NCI-H1092 (cell line): Measurements from ENCODE around the gene RNF208.

ENCODE experiments used
- DNase-seq: peaks from one replicate; lab custom pipeline; 2025; lab: John Stamatoyannopoulos, UW

RNF208 gene

GRCh38 chr9:137191691-137192447 lies 30.2 kb downstream of the RNF208 start:
- no peak for DNase-seq

GRCh38 chr9:137191245-137191644 lies 30.8 kb downstream of the RNF208 start:
- no peak for DNase-seq

GRCh38 chr9:137190315-137190856 lies 31.7 kb downstream of the RNF208 start:
- no peak for DNase-seq

- no peak for DNase-seq
Observed at GRCh38 chr9:137189297-137190295, 32.4 kb downstream of the RNF208 start.

GRCh38 chr9:137188490-137189296 lies 33.3 kb downstream of the RNF208 start, which contains the start of the genes ANAPC2 and SSNA1:
Gene ANAPC2 (minus strand): TSS chr9:137188560. CDS start chr9:137188532, 28 bp downstream.
Gene SSNA1 (plus strand): TSS chr9:137188676. CDS start chr9:137188727, 51 bp downstream.
- peak; percentile 87 for DNase-seq

GRCh38 chr9:137188086-137188489 lies 34.0 kb downstream of the RNF208 start:
- DNase-seq: no peak

- no peak for DNase-seq
Observed at GRCh38 chr9:137187386-137187785, 34.7 kb downstream of the RNF208 start.

- DNase-seq: no peak
Observed at GRCh38 chr9:137186385-137186784, 35.7 kb downstream of the RNF208 start.

GRCh38 chr9:137185921-137186320 lies 36.1 kb downstream of the RNF208 start:
- DNase-seq: no peak

- DNase-seq: no peak
Observed at GRCh38 chr9:137184881-137185660, 37.0 kb downstream of the RNF208 start.

GRCh38 chr9:137183980-137184595 lies 38.0 kb downstream of the RNF208 start:
- DNase-seq: no peak

GRCh38 chr9:137182836-137183235 lies 39.2 kb downstream of the RNF208 start:
- DNase-seq: no peak

- no peak for DNase-seq
Observed at GRCh38 chr9:137181680-137182079, 40.4 kb downstream of the RNF208 start.

GRCh38 chr9:137180491-137180890 lies 41.5 kb downstream of the RNF208 start:
- DNase-seq: no peak

GRCh38 chr9:137179761-137180160 lies 42.3 kb downstream of the RNF208 start:
- DNase-seq: no peak

GRCh38 chr9:137178939-137179630 lies 43.0 kb downstream of the RNF208 start:
- DNase-seq: no peak

- DNase-seq: no peak
Observed at GRCh38 chr9:137178201-137178938, 43.7 kb downstream of the RNF208 start.

- peak; percentile 15 for DNase-seq
Observed at GRCh38 chr9:137176302-137177182, 45.5 kb downstream of the RNF208 start.
